T1000 (cell line): ENCODE data around the gene PCCA.
A peak's percentile ranks its signal among the peaks of the same experiment; 100 is the strongest.
"Not testable (repeated sequence)": the region's sequence is repeated elsewhere in the genome, so short reads cannot be mapped to it uniquely, and the experiment has no call there.

Source experiments
- DNase-seq: peaks from one replicate; lab custom pipeline; 2025; ENCODE audit warnings: mixed read lengths; lab: John Stamatoyannopoulos, UW

PCCA gene

DNA sequence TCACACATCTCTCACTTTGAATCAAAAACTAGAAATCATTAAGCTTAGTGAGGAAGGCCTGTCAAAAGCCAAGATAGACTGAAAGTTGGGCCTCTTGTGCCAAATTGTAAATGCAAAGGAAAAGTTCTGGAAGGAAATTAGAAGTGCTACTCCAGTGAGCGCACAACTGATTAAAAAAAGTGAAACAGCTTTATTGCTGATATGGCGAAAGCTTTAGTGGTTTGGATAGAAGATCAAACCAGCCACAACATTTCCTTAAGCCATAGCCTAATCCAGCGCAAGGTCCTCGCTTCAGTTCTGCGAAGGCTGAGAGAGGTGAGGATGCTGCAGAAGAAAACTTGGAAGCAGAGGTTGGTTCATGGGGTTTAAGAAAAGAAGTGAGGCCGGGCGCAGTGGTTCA lies 7.6 kb downstream of the PCCA start:
- DNase-seq = no peak

DNA sequence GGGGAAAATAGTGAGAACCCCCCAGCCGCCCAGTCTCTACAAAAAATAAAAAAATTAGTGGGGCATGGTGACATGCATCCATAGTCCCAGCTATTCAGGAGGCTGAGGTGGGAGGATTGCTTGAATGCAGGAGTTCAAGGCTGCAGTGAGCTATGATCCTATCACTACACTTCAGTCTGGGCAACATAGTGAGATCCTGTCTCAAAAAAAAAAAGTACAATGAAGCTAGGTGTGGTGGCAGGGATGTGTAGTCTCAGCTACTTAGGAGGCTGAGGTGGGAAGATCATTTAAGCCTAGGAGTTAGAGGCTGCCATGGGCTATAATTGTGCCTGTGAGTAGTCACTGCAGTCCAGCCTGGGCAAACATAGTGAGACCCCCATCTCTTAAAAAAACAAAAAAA lies 8.9 kb downstream of the PCCA start:
- DNase-seq = no peak

DNA sequence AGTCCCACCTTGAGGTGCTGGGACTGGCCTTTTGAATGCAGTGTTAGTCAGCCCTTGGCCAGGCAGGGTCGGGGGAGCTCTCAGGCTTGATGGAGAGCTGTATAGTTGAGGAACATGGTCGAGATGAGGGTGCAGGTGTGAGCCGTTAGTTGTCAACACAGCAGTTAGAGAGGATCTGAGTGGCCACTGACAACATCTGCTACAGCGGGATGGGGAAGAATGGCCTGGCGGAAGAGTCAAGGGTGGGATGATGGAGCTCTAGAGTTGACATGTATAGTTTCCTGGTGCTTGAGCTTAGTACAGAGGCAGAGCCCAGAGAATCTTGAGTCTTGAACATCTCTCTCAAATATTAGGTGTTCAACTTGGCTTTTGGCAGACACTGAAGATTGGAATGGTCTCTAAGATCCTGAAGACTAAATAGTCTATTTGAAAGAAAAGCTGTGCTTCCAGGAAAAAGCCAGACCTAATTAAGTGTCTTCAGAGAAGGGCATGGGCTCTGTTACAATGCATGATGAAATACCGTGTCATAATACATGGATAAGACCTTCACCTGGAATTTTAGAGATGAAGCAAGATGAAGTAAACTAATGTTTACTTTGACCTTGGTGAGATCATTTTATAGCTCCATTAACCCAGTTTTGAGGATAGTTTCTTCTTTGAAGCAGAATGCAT lies 9.7 kb downstream of the PCCA start:
- DNase-seq = no peak

DNA sequence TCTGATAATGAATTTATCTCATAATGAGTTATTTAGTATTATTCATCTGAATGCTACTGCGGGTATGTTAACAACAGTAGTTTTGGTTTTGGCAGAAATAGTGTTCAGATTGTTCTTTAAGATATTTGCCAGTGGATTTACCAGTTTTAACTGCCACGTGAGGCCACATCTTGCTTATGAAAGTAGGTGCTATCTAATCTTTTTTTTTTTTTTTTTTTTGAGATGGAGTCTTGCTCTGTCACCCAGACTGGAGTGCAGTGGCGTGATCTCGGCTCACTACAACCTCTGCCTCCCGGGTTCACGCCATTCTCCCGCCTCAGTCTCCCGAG lies 10.2 kb downstream of the PCCA start:
- DNase-seq = not testable (repeated sequence)

DNA sequence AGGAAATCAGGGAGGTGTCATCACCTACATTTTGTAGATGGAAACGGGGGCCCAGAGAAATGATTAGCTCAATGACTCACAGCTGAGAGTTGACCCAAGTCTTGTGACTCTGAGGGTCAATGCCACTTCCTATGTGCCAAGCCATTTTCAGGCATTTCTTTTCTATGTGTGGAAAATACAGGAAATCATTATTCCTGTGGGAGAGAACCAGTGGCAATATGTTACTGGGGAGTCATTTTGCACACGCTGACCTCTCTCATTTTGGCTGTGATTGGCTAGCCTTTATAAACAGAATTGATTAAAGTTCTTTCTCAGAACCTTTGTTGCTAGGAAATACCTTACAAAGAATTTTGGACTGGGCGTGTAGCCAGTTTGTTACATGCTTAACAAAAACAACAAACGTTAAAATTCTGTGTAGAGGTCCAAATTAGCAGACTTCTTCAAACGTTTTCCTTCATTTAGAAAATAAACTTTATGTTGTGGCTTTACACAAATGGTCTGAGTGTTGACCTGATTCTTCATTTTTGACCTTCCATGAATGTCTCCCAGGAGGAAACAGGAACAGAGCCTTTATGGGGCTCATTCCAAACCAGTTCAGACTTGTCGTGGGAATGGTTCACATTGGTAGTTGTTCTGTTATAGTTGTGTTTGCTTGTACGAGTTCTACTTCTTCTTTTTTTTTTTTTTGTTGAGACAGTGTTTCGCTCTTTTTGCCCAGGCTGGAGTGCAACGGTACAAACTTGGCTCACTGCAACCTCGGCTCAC lies 11.4 kb downstream of the PCCA start:
- no peak for DNase-seq

DNA sequence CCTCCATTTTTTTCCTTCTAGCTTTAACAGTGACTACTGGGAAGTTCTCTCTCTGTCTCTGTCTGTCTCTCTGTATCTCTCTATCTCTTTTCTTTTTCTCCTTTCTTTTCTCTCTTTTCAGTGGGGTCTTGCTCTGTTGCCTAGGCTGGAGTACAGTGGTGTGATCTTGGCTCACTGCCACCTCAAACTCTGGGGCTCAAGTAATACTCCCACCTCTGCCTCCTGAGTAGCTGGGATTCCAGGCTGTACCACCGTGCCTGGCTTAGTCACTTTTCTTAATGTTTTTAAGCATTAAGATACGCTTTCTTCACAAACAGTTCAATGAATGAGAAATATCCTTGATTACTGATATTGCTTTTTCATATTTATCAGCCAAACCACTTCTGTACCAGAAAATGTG lies 13.1 kb downstream of the PCCA start:
- DNase-seq = no peak

DNA sequence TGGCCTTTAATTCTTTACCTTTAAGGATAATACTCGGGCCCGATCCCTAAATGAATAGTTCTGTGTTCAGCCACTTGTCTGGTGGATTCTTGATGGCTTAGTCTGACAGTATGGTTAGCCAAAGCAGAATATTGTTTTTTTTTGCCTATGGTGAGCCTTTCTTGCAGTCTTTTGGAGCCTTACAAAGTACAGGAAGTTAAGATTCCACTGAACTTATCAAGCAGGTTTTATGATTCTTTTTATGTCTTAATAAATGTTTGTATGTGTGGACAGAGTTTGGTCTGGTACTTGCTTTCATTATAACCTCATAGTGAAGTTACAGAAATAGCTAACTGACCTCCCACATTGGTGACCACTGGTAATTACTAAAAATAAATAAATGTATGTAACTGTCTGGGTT lies 17.1 kb downstream of the PCCA start:
- DNase-seq = no peak

DNA sequence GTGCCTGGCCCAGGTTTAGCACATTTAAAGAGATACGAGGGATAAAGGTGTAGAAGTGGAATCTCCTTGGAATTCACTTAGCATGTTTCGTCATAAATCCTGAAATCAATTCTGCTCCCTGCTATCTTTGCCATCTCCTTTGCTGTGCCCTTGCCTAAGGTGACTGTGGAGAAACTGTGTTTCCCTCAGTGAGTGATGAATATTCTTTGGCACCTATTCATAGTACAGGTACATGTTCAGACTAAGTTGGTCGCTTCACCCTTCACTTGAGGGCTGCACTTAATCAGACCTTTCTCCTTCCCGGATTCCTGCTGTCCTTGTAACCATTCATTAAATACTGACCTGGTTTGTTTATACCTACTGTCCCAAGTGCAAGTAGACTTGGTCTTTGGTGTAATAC lies 17.8 kb downstream of the PCCA start:
- no peak for DNase-seq

DNA sequence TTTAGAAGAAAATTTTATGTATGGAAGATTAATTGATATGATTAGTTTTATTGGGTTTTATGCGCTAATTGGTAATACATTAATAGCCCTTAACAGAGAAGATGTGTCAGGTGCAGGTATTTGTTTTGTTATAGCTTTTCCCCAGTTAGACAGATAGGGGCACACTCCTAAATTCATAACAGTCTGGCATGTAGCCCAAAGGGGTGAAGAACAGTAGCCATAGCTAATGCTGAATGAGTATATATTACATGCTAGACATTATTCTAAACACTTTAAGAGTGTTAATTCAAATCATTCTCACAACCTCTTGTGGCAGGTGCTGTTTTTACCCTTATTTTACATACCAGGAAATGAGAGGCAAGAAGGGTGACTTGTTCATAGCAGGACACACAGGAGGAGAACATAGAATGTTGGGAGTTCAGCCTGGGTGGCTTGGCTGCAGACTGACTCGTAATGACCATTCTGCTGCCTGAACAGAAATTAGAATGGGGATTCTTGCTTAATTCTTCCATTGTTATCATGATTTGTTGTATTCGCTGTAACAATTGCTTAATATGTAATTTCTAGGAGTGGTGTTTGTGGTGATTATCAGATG lies 20.1 kb downstream of the PCCA start:
- no peak for DNase-seq

DNA sequence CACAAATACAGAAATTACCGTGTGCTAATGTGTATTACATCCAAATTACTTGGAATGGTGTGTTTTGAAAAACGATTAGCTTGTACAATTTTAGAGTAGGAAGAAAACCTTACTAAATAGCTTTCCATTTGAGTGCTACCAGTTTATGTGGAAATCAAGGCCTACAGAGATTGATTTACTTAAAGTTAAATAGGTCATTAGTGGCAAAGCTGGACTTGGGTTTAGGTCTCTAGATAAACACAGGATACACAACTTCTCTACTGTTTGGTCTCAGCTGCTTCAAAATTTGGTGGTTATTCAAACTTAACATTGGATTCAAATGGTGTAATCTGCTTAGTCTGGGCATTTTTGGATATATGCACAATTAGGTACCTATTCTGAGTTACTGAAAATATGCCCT lies 21.4 kb downstream of the PCCA start:
- DNase-seq = no peak

DNA sequence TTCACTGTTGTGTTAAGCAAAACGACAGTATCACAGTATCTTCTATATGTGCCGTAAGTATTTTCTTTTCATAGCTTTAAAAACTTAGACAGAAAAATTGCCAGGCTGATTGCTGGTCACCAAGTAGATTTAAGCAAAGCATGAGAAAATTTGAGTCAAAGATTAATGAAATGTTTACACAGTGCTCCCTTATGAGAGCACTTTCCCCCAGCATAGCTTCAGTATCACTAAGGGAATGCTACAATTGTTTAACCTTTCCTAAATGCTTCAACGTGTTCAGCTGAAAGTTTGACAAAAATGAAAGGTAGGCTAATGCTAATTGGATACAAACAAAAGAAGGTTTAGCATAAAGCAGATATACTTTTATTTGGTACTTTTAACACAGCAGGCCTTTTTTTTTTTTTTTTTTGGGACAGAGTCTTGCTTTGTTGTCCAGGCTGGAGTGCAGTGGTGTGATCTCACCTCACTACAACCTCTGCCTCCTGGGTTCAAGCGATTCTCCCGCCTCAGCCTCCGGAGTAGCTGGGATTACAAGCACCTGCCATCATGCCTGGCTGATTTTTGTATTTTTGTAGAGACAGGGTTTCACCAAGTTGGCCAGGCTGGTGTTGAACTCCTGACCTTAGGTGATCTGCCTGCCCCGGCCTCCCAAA lies 23.4 kb downstream of the PCCA start:
- no peak for DNase-seq

DNA sequence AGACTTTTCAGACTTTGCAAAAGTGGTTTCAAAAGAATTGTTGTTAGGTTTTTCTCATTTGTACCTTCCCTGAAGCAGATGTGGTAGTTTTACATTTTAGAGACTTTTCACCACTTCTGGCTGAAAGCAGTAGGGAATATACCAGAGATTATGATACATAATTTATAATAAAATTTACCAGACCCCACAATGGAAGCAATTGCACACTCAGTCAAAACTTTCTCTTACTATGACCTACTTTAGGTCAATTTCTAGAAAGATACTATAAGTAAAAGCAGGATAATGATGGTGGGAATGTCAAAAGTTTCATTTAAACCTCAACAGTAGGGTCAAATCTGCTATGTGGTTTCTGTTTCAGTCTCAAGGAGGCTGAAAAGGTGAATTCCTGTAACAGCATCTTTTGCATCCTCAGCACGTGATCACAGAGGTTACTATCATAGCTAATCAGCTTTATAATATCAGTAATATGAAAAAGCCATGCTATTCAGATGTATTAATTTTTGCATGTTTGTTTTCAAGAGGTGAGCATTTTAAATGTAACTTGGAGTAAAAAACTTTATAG lies 26.9 kb downstream of the PCCA start:
- DNase-seq = no peak

DNA sequence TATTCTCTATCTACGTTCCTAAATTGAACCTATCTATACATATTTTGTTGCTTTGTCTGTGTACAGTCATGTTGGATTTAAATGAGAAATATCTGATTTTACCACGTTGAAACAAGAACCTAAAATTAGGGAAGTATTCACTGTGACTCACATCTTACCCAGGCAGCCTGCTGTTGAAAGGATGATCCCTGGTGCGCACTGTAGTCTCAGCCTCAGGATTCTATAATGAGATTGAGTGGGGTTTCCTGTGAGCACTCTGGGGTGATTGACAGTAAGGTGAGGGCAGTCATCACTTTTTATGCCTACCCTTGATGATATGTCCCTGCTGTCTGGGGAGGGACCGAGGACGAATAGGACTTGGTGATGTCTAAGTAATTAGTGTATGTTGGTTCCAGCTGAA lies 35.4 kb downstream of the PCCA start:
- no peak for DNase-seq

DNA sequence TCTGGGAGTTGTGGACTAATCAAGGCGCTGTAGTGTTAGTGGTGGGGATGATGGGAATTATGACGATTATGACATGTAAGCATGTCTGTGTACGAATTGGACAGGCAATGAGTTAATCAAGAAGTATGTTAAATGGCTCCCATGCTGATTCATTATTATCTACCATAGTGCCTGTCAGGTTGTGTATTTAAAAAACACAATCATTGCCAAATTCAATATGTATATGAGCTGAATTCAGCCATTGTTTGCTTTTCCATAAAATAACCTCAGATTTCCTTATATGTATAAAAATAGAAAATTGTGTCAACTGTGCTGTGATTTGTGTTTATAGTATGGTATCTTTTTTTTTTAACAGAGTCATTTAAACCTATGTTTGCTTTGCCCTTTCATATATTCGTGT lies 37.1 kb downstream of the PCCA start:
- DNase-seq = no peak

DNA sequence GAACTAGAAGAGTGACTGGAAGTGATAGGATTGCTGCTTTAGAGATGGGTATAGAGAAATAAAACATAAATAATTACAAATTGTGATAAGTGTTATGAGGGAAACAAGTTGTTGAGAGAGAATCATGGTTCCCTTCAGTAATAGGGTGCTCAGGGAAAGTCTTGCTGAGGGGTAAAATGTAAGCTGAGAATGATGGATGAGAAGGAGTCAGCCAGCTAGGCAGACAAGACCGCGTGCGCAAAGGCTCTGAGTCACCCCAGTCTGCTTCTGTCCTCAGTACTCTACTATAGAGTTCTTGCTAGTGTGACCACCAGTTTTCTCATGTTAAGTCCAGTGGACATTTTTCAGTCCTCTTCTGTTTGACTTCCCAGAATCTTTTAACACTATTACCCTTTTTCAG lies 39.5 kb downstream of the PCCA start:
- DNase-seq = no peak

DNA sequence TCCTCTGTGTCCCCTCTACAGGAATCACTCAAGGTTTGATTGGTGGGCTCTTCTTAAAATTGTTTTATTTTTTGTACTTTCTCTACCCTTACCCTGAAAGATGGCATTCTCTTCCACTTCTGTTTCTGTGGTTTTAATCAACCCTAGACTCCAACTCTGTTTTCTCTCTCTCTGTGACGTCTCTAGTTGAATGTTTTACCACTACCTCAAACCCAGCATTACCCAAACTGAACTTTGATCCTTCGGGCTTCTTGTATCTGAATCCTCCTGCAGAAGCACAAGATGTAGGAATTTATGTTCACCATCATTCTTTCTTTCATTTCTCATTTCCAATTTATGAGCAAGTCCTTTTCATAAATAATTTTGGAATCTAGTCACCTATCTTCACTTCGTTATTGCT lies 39.9 kb downstream of the PCCA start:
- DNase-seq = no peak

DNA sequence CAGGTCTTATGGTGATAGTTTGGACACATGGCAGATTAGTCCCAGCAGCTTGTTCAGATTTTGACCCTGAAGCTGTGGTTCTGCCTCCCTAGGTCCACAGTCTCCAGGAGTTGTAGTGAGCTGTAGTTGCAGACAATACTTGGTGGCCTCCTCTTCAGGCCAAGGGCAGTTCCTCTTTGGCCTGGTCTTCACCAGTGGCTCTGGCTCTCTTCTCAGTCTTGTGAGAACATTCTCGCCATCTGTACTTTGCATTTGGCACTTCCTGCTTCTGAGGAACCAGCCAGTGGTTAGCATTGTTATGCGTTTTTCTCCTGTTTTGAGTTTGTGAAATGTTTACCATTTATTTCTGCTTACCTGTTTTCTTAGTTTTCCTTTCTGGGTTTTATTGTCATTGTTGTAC lies 40.7 kb downstream of the PCCA start:
- DNase-seq = no peak

DNA sequence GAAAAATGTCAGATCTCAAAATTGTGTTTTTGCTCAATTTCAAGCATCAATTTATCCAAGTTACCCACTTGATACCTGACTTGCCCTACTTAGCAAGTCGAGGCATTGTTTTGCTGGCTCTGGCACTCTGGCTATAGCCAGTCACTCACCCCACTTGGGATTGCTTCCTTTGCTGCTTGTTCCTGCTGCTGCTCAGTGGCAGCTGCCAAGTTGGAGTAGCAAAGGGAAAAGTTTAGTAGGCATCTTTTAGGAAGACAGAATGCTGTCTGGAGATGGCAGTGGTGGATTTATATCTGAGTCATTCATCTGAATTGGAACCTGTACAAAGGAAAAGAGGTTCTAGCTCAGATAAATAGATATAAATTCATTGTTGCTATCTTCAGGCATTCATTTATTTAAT lies 41.2 kb downstream of the PCCA start:
- DNase-seq = no peak

DNA sequence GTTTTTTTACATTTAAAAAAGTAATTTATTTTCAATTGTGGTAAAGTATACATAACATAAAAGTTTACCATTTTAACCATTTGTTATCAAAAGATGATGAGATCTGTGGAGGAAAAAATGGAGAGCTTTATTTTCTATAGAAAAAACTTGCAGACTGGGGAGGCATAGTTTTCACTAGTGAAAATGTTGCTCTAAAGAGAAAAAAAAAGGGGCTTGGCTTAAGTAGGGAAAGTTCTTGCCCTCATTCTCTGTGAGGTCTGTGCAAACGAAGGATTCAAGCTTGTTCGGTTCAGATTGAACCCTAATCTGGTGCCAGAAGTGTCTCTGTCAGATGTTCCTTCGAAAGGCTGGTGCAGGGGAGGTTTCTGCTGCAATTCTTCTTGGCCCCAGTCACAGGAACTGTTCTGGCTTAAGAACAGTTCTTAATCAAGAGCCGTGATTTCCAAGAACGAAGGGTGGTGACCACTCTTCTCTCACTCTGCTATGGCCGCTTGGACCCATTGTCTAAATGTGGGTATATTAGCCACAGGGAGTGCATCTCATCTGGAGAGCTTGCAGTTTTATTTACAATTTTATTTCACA lies 42.1 kb downstream of the PCCA start:
- no peak for DNase-seq

DNA sequence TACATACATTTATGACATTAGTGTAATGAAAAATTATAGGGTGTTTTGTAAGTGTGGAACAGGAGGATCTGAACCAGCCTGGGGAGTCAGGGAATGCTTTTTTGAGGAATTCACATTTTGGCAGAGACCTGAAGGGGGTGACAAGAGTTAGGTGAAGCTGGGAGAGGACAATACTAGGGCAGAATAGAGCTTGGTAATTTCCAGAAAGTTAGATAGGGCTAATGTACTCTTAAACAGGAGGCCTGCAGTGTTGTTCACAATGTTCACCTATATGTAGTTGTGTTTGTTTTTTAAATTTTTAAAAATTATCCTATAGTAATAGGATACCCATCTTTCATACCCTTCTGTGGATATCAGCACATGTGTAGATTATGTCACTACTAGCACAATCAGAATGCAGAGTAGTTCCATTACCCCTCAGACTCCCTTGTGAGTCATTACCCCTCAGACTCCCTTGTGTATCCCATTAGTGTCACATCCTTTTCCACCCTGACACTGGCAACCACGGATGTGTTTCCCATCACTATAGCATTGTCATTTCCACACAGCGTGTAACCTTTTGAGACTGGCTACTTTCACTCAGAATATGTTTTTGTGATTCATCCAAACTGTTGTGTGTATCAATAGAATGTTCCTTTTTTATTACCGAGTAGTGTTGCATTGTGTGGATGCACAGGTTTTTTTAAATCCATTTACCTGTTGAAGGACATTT lies 43.1 kb downstream of the PCCA start:
- peak; percentile 5 for DNase-seq

DNA sequence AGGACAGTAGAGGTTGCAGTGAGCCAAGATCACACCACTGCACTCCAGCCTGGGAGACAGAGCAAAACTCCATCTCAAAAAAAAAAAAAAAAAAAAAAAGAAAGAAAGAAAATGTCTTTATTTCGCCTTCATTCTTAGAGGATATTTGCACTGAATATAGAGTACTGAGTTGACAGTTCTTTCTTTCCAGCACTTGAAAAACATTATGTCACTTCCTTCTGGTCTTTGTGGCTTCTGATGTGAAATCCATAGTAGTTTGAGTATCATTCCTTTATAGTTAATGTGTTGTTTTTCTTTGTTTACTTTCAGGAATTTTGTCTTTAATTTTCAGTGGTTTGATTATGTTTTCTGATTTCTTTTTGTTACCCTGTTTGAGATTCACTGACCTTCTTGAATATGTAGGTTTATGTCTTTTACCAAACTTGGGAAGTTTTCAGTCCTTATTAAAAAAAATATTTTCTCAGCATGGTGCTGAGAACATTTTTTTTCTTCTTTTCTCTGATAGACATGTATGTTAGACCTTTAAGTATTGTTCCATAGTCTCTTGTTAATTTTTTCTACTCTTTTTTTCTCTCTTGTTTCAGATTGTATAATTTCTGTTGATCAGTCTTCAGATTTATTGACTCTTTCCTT lies 50.1 kb downstream of the PCCA start:
- no peak for DNase-seq
